Measurements from ENCODE around the gene LIPT2. TPM values are rescaled to one million over a fixed set of nuclear protein-coding genes. Genes with fewer than 3 reads are reported as not detected.
"Not testable (repeated sequence)": the region's sequence is repeated elsewhere in the genome, so short reads cannot be mapped to it uniquely, and the experiment has no call there.

Gene LIPT2
- total and polyA plus RNA-seq, 12 donors, result 1.8 to 16.1 (median 5.4) TPM

DNA sequence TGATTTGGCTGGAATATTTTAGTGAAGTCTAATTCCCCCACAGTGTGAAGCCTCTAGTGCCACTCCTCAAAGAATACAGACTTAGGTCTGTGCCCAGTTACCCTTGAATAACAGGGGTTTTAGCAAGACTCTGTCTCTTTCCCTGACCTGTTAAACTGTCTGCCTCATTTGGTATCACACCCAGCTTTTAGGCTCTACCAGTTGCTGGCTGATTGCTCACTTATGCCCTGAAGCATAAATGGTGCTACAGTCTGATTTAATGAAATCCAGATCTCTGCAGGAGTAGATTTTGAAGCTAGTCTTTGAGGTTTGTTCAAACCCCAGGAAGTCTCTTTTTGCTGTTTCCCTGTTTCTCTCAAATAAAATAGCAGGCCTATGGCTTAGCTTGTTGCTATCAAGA is 45.2 kb upstream of the LIPT2 start:
- H3K27me3 ChIP-seq, result peaks cover 6% of the 10 kb centered on the region

GRCh38 chr11:74535371-74536160 is 42.0 kb upstream of the LIPT2 start:
- no peak for TF ChIP-seq POLR2A (IDR thresholded peaks at IDR 0.05)
- TF ChIP-seq CTCF (IDR thresholded peaks at IDR 0.05), result no peak
- intact Hi-C loops (cut with DNase I), result no loop called here

More for the DNA sequence above, 45.2 kb upstream of the LIPT2 start:
- Histone ChIP-seq H3K36me3 (replicated peaks in 1 of 2) (no peaks in the 10 kb centered on the region), H3K9me3 (replicated peaks in 1 of 3) (no peaks in the 10 kb centered on the region), H3K4me1 (replicated peaks in 1 of 2) (no peaks in the 10 kb centered on the region), H3K27ac (no peak overlapping the region), H3K4me3 (no peak overlapping the region)
- intact Hi-C loops (cut with DNase I), result no loop called here
- TF ChIP-seq POLR2A (IDR thresholded peaks at IDR 0.05) (no peak), CTCF (IDR thresholded peaks at IDR 0.05) (no peak)
- DNase-seq, result no peak

GRCh38 chr11:74534946-74535275 is 41.4 kb upstream of the LIPT2 start:
- intact Hi-C loops (cut with DNase I), result not testable (repeated sequence)

More at GRCh38 chr11:74535371-74536160, 42.0 kb upstream of the LIPT2 start:
- H3K36me3 ChIP-seq (replicated peaks in 1 of 2), result no peaks in the 10 kb centered on the region
- no peak for DNase-seq
- WGBS, 4 donors, result 76 to 87% (median 85%) methylated on average over 14 of the region's 14 CpGs
- H3K4me3 ChIP-seq, result no peak overlapping the region
- H3K9me3 ChIP-seq (replicated peaks in 1 of 3), result no peaks in the 10 kb centered on the region
- H3K27ac ChIP-seq, result no peak overlapping the region
- H3K27me3 ChIP-seq, result no peaks in the 10 kb centered on the region
- H3K4me1 ChIP-seq (replicated peaks in 1 of 2), result no peaks in the 10 kb centered on the region

DNA sequence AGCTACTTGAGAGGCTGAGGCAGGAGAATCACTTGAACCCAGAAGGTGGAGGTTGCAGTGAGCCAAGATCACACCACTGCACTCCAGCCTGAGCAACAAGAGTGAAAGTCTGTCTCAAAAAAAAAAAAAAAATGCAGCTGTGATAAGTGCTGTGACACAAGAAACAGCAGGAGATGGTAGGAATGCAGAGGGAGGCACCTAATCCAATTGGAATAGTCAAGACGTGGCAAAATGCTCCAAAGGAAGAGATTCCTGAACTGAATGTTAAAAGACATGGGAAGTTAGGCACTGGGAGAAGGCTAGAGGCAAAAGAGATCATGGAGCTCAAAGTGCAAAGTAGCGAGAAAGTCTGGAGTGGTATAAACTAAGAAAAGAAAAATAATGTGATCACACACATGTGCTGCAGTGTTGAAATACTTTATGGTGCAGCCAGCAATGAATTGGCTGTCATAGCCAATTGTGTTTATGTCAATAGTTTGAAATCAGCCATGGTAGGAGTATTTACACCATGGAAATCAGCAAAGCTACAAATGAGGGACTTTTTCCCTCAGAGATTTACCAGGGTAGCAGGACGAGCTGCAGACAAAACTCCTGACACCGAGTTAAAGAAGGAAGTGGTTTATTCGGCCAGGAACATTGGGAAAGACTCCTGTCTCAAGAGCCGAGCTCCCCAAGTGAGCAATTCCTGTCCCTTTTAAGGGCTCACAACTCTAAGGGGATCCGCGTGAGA is 40.9 kb upstream of the LIPT2 start:
- DNase-seq, result no peak
- no peaks in the 10 kb centered on the region for H3K4me1 ChIP-seq (replicated peaks in 1 of 2)
- no peak overlapping the region for H3K4me3 ChIP-seq
- TF ChIP-seq CTCF (IDR thresholded peaks at IDR 0.05) (no peak), POLR2A (IDR thresholded peaks at IDR 0.05) (no peak)
- no peak overlapping the region for H3K27ac ChIP-seq
- intact Hi-C loops (cut with DNase I), result no loop called here
- H3K27me3 ChIP-seq, result no peaks in the 10 kb centered on the region
- H3K9me3 ChIP-seq (replicated peaks in 1 of 3), result no peaks in the 10 kb centered on the region
- 63 to 72% (median 65%) methylated on average over 8 of the region's 8 CpGs for WGBS, 4 donors
- no peaks in the 10 kb centered on the region for H3K36me3 ChIP-seq (replicated peaks in 1 of 2)

More at GRCh38 chr11:74534946-74535275, 41.4 kb upstream of the LIPT2 start:
- not testable (repeated sequence) for H3K4me1 ChIP-seq (replicated peaks in 1 of 2); DNase-seq; H3K27ac ChIP-seq; H3K27me3 ChIP-seq; H3K4me3 ChIP-seq; H3K9me3 ChIP-seq (replicated peaks in 1 of 3); H3K36me3 ChIP-seq (replicated peaks in 1 of 2)
- 87 to 90% (median 88%) methylated on average over 10 of the region's 10 CpGs for WGBS, 4 donors
